Neural cell (in vitro differentiated cells): ENCODE results near the gene HMGCS2. TPM values are rescaled to one million over a fixed set of nuclear protein-coding genes. Genes with fewer than 3 reads are reported as not detected.

ENCODE experiments used
- H2AFZ ChIP-seq: fragments of 200-600, 300-800 bp; sonication (generic), shearing (Covaris generic); 2 replicates; pipeline ENCODE4 v1.6.0; 2014; ENCODE audit warnings: low read depth, mild to moderate bottlenecking, antibody characterized with exemption, low read length, moderate library complexity
- H3F3A ChIP-seq: fragments of 200-600 bp; shearing (Covaris generic); 2 replicates; pipeline ENCODE4 v1.6.1; 2016; ENCODE audit warnings: mild to moderate bottlenecking, moderate library complexity, mixed read lengths, antibody characterized with exemption, low read length; ENCODE audit not compliant: insufficient read depth, poor library complexity, severe bottlenecking
- H3K27ac ChIP-seq: fragments of 200-600, 300-800 bp; sonication (generic), shearing (Covaris generic); 2 replicates; pipeline ENCODE4 v1.5.1; 2014; ENCODE audit warnings: mild to moderate bottlenecking, low read length, moderate library complexity
- H3K27me3 ChIP-seq: fragments of 300-800, 200-600 bp; sonication (generic), shearing (Covaris generic); 2 replicates; pipeline ENCODE4 v1.6.0; 2014; ENCODE audit warnings: mild to moderate bottlenecking, low read depth, low read length, moderate library complexity; ENCODE audit not compliant: insufficient read depth
- H3K36me3 ChIP-seq: fragments of 300-800, 200-600 bp; sonication (generic), shearing (Covaris generic); 2 replicates; pipeline ENCODE4 v1.5.1; 2014; ENCODE audit warnings: mild to moderate bottlenecking, antibody characterized with exemption, low read length, moderate library complexity; ENCODE audit not compliant: insufficient read depth
- H3K4me2 ChIP-seq: fragments of 300-800, 200-600 bp; sonication (generic), shearing (Covaris generic); 2 replicates; pipeline ENCODE4 v1.6.0; 2014; ENCODE audit warnings: mild to moderate bottlenecking, low read length
- H3K4me3 ChIP-seq: fragments of 300-800, 200-600 bp; sonication (generic), shearing (Covaris generic); 2 replicates; pipeline ENCODE4 v1.5.1; 2014; ENCODE audit warnings: mild to moderate bottlenecking, low read length, moderate library complexity
- H3K79me2 ChIP-seq: fragments of 200-600 bp; shearing (Covaris generic); replicated peaks from 2 replicates; pipeline ENCODE4 v1.6.0; 2014; ENCODE audit warnings: mild to moderate bottlenecking, low read length, moderate library complexity; ENCODE audit not compliant: insufficient read depth
- H3K9ac ChIP-seq: fragments of 300-800, 200-600 bp; sonication (generic), shearing (Covaris generic); 2 replicates; pipeline ENCODE4 v1.6.1; 2016; ENCODE audit warnings: mild to moderate bottlenecking, low read length, mixed read lengths
- H3K9me2 ChIP-seq: fragments of 200-600 bp; shearing (Covaris generic); 2 replicates; pipeline ENCODE4 v1.6.1; 2016; ENCODE audit warnings: mild to moderate bottlenecking, low read length, mixed read lengths; ENCODE audit not compliant: insufficient read depth
- H3K9me3 ChIP-seq: fragments of 200-600, 300-800 bp; sonication (generic), shearing (Covaris generic); 2 replicates; pipeline ENCODE4 v1.6.1; 2016; ENCODE audit warnings: mild to moderate bottlenecking, mixed run types, low read length, moderate library complexity, mixed read lengths
- H4K20me1 ChIP-seq: fragments of 200-600 bp; shearing (Covaris generic); 2 replicates; pipeline ENCODE4 v1.6.1; 2016; ENCODE audit warnings: mild to moderate bottlenecking, mixed run types; ENCODE audit not compliant: insufficient read depth
- CTCF ChIP-seq: fragments of 450-650 bp; IDR thresholded peaks from 2 replicates; pipeline ENCODE4 v1.5.1; 2014; ENCODE audit warnings: antibody characterized with exemption, mild to moderate bottlenecking, moderate library complexity; ENCODE audit not compliant: poor library complexity, severe bottlenecking
- EP300 ChIP-seq: fragments of 450-650 bp; conservative IDR thresholded peaks from 2 replicates; pipeline ENCODE4 v1.6.1; 2014; ENCODE audit warnings: antibody characterized with exemption, mild to moderate bottlenecking, moderate library complexity; ENCODE audit not compliant: poor library complexity, severe bottlenecking
- EZH2 ChIP-seq: fragments of 200-600, 300-800 bp; shearing (Covaris generic), sonication (generic); IDR thresholded peaks from 2 replicates; pipeline ENCODE4 v1.6.1; 2014; ENCODE audit warnings: antibody characterized with exemption, low read length, borderline replicate concordance, mild to moderate bottlenecking; ENCODE audit not compliant: insufficient read depth, poor library complexity, severe bottlenecking
- MXI1 ChIP-seq: fragments of 450-650 bp; conservative IDR thresholded peaks from 2 replicates; pipeline ENCODE4 v1.6.1; 2014; ENCODE audit warnings: antibody characterized with exemption, mild to moderate bottlenecking; ENCODE audit not compliant: poor library complexity, severe bottlenecking
- RAD21 ChIP-seq: fragments of 450-650 bp; conservative IDR thresholded peaks from 2 replicates; pipeline ENCODE4 v1.6.1; 2014; ENCODE audit warnings: antibody characterized with exemption, mild to moderate bottlenecking, moderate library complexity
- REST ChIP-seq: IDR thresholded peaks from 2 replicates; pipeline ENCODE4 v1.6.1; 2012; ENCODE audit warnings: borderline replicate concordance
- SMC3 ChIP-seq: fragments of 450-650 bp; conservative IDR thresholded peaks from 2 replicates; pipeline ENCODE4 v1.6.1; 2014; ENCODE audit warnings: antibody characterized with exemption, mild to moderate bottlenecking, moderate library complexity; ENCODE audit not compliant: poor library complexity
- polyA plus RNA-seq: library from polyadenylated mRNA; depleted of rRNA; stranded (reverse); fragments of >200 nt; gene quantifications from 2 replicates; pipeline ENCODE4 v1.2.3, GENCODE V29; 2014

The HMGCS2 gene
- polyA plus RNA-seq, 1 donor from 2014 or later = not detected

- Histone ChIP-seq H4K20me1 (no peaks in the 10 kb centered on the region), H3K36me3 (no peaks in the 10 kb centered on the region), H3K79me2 (no peaks in the 10 kb centered on the region), H3F3A (no peaks in the 10 kb centered on the region), H2AFZ (no peak overlapping the region), H3K9me2 (no peaks in the 10 kb centered on the region), H3K27me3 (no peaks in the 10 kb centered on the region), H3K4me2 (no peak overlapping the region), H3K4me3 (no peak overlapping the region), H3K9ac (no peak overlapping the region), H3K27ac (no peak overlapping the region), H3K9me3 (no peaks in the 10 kb centered on the region)
- TF ChIP-seq RAD21 (no peak), EP300 (no peak), CTCF (no peak)
These were observed 11.2 kb upstream of the HMGCS2 start for GRCh38 chr1:119779869-119780356.

DNA sequence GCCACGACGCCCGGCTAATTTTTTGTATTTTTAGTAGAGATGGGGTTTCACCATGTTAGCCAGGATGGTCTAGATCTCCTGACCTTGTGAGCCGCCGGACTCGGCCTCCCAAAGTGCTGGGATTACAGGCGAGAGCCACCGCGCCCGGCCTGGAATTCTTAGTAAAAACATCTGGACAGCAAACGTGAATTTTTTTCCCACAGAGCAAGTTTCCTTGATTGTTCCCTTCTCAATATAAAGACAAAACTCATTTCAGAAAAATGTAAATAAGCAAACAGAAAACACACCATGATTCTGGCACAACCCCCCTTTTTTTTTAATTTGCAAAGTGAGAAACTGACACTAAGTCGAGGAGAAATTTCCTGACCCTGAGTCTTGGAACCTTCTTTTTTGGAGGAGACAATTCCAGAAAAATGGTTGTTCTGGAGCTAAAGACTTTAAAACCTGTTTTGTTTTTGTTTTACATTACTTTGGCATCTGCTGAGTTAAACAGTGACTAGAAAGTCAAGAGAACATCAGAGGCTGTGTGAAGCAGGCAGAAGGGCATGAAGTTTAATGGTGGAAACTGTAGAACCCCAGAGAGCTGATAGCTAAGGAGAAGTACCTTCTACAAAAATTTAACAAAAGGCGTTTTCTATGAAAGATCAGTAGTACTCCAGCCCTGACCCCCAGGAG lies 10.3 kb upstream of the HMGCS2 start:
- no peak overlapping the region for H3K4me2 ChIP-seq
- H3K4me3 ChIP-seq = no peak overlapping the region
- no peak overlapping the region for H3K9ac ChIP-seq
- no peaks in the 10 kb centered on the region for H3K27me3 ChIP-seq
- H3K79me2 ChIP-seq = no peaks in the 10 kb centered on the region
- H3K36me3 ChIP-seq = no peaks in the 10 kb centered on the region
- H3K9me2 ChIP-seq = no peaks in the 10 kb centered on the region
- H3K27ac ChIP-seq = no peak overlapping the region
- no peak for TF ChIP-seq MXI1
- no peak for TF ChIP-seq RAD21
- TF ChIP-seq CTCF = no peak
- TF ChIP-seq SMC3 = no peak
- TF ChIP-seq EZH2 = no peak
- no peak for TF ChIP-seq EP300
- no peak for TF ChIP-seq REST
- H4K20me1 ChIP-seq = no peaks in the 10 kb centered on the region
- no peak overlapping the region for H2AFZ ChIP-seq
- H3K9me3 ChIP-seq = no peaks in the 10 kb centered on the region
- H3F3A ChIP-seq = no peaks in the 10 kb centered on the region
